Eye (tissue), 1 donor: Measurements from ENCODE around the gene ZFYVE28.

Source experiments
- DNase-seq: peaks from one replicate; pipeline ENCODE4 v3.0.0-alpha.2; 2015

The ZFYVE28 gene

GRCh38 chr4:2300431-2301224 is 117.8 kb downstream of the ZFYVE28 start:
- DNase-seq, result no peak

GRCh38 chr4:2299794-2300193 is 118.7 kb downstream of the ZFYVE28 start:
- DNase-seq, result no peak

DNA sequence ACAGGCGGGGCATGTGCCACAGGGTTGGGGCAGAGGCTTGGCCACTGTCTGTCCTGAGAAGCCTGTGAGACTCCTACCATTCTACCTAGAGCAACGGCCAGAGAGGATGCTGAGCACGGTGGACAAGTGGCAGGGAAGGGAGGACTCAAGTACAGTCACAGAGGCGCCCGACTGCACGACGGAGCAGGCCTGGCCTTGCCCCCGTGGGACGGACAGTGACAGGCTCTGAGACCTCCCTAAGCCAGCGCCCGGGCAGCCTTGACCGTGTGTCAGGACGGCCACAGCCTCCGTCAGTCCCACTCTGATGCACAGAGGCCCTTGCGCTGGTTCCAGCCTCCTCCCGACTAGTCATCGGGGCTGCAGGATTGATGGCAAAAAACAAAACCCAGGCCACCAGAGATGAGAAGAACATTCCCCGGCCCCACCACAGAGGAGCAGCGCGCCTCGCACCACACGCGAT is 119.9 kb downstream of the ZFYVE28 start:
- DNase-seq, result no peak

- no peak for DNase-seq
Measured at GRCh38 chr4:2297606-2298531, 120.6 kb downstream of the ZFYVE28 start.

- DNase-seq, result no peak
Measured at GRCh38 chr4:2296631-2297601, 121.5 kb downstream of the ZFYVE28 start.

- DNase-seq, result no peak
Measured at GRCh38 chr4:2295900-2296442, 122.5 kb downstream of the ZFYVE28 start.

- no peak for DNase-seq
Measured at GRCh38 chr4:2295500-2295899, 122.9 kb downstream of the ZFYVE28 start.

GRCh38 chr4:2292646-2293108 is 125.8 kb downstream of the ZFYVE28 start:
- peak; percentile 51 for DNase-seq

DNA sequence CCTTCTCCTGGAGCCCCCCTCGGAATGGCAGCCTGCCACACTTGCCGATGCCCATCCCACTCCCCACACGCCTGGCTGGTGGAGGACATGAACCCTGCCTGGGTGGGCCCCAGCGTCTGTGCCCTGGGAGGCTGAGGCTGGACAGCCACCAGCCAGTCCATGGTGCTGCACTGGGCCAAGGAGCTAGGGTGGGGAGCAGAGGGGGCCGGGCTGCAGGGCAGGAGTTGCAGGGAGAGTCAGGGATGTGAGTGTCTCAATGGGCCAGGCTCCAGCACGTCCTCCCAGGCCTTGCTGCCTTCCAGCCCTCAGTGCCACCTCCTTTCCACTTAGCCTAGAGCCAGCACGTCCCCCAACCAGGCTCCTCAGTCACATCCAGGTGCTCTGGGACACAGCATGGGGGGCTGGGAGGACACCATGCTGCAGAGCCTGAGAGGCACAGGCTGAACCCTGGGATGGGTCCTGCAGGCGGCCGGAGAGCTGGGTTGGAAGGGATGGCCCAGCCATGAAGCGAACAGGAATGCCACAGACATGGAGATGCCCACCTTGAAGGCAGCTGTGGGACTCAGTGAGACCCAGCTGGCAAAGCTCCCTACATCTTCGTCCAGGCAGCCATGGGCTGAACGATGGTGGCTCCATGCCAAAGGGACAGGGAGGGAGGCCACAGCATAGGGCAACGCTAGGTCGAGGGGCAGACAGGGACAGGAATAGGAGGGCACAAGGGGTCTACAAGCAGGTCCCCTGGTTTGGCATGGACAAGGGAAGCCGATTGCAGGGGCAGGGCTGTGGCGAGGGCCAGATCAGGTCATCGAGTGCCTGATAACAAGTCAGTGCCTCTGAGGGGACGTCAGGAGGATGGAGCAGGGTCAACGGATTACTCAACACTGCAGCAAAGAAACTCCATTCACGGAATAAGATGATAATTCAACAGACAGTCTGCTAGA is 126.5 kb downstream of the ZFYVE28 start:
- DNase-seq, result no peak

GRCh38 chr4:2290974-2291704 is 127.3 kb downstream of the ZFYVE28 start:
- DNase-seq, result no peak

DNA sequence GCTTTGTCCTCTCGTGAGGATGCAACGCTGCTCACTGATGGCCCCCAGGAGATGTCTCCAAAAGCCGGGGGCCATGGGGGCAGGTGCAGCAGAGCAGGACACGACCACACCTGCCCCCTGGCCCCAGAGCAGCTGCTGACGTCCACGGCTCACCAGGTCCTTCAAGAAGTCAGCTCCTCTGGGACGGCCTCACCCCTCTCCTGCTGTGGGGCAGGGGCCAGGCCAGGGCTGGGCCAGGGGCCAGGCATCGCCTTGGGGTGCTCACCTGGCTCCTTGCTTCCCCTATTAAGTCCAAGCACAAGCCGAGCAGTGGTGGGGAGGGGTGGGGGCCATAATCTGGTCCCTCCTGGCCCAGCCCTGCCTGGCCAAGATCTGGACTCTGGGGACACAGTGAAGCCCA is 128.0 kb downstream of the ZFYVE28 start:
- DNase-seq, result no peak

DNA sequence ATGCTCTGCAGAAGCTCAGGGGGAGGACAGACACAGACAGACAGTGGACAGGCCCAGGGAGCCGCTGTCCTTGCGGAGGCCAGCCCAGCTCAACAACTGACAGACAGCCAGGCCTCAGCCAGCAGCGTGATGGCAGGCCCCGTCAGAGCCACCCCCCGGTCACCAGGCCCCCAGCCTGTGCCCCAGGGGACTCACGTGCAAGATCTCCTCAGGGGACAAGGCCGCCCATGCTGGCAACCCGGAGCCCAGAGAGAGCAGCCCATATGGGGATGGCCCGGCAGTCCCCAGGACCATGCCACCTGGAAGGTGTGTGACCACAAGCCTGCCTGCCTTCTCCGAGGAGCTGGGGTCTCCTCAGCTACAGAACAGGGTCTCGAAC is 128.5 kb downstream of the ZFYVE28 start:
- no peak for DNase-seq

- DNase-seq, result no peak
Measured at GRCh38 chr4:2289311-2289954, 129.0 kb downstream of the ZFYVE28 start.

GRCh38 chr4:2288051-2288541 is 130.3 kb downstream of the ZFYVE28 start:
- DNase-seq, result no peak

- DNase-seq, result no peak
Measured at GRCh38 chr4:2287594-2287915, 130.9 kb downstream of the ZFYVE28 start.

DNA sequence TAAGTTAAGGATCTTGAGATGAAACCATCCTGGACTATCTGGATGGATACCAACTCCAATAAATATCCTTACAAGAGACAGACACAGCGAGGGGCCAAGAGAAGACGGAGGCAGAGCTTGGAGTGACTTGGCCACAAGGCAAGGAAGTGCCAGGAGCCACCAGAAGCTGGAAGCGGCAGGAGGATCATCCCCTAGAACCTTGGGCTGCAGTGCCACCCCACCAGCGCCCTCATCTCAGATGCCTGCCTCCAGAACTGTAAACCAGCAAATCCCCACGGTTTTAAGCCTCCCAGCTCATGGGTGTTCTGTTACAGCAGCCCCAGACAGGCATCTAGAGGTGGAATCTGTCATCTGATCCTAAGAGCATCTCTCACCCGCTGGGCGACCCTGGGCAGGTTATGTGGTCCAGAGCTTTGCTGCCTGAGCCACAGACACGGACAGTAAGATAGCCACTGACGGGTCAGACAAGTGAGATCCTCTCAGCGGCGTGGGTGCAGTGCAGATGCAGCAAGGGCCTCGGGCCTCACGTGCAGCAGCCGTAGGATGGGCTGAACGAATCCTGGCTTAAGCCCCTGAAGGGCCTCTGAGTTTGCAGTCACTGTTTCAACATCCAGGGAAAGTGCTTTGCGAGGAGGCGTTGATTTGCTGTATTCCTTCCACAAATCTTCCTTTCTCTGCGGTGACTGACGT is 131.4 kb downstream of the ZFYVE28 start:
- DNase-seq, result no peak

GRCh38 chr4:2285613-2286381 is 132.6 kb downstream of the ZFYVE28 start:
- no peak for DNase-seq

GRCh38 chr4:2284934-2285612 is 133.4 kb downstream of the ZFYVE28 start:
- DNase-seq, result no peak
